B cell (primary cell): ENCODE data around the gene NAV2. TPM values are rescaled to one million over a fixed set of nuclear protein-coding genes. Genes with fewer than 3 reads are reported as not detected.

Source experiments
- ATAC-seq: fragments of 200-7000 bp; cut with Tn5 transposase; one replicate; pipeline ENCODE4 v1.10.0; 2021; ENCODE audit warnings: low read depth, mild to moderate bottlenecking, moderate number of reproducible peaks, moderate library complexity
- CTCF ChIA-PET: fragments of 350-600 bp; sonication (Branson Sonifier 250); formaldehyde crosslinking; loops from one replicate; lab custom pipeline; 2021; ENCODE audit warnings: antibody characterized with exemption, inconsistent platforms; lab: Charles Lee
- POLR2A ChIA-PET: fragments of 350-600 bp; sonication (Branson Sonifier 250); formaldehyde crosslinking; loops from one replicate; lab custom pipeline; 2021; ENCODE audit warnings: antibody characterized with exemption; lab: Charles Lee
- DNase-seq: peaks from one replicate; pipeline ENCODE4 v3.0.0; 2013
- H2AFZ ChIP-seq: 2 replicates; pipeline ENCODE4 v1.6.1; 2012; ENCODE audit warnings: mild to moderate bottlenecking, low read depth, low read length; ENCODE audit not compliant: insufficient read depth, poor library complexity, severe bottlenecking
- H3K27ac ChIP-seq, 2 donors: 1 replicate in 1 of 2; 2 replicates in 1 of 2; pipeline ENCODE4 v1.5.1; 2012 to 2013; ENCODE audit warnings: low read length in 2 of 2, mild to moderate bottlenecking in 2 of 2, moderate library complexity in 1 of 2
- H3K27me3 ChIP-seq, 4 experiments: fragments of 200-600 bp in 1 of 4; sonication (generic) in 1 of 4; replicated peaks in 1 of 4; 1 replicate in 2 of 4; 2 replicates in 2 of 4; pipeline versions ENCODE4 v1.6.1 to v1.7.0; 2013 to 2016; ENCODE audit warnings: low read length in 3 of 4, mild to moderate bottlenecking in 2 of 4, mixed read lengths in 1 of 4, moderate library complexity in 1 of 4; ENCODE audit not compliant: insufficient read depth in 4 of 4, control insufficient read depth in 3 of 4; ENCODE audit errors: control extremely low read depth in 1 of 4
- H3K36me3 ChIP-seq, 2 experiments: replicated peaks in 1 of 2; 1 replicate in 1 of 2; 2 replicates in 1 of 2; pipeline versions ENCODE4 v1.6.1 to v1.7.1; 2013; ENCODE audit warnings: low read length in 1 of 2; ENCODE audit not compliant: insufficient read depth in 2 of 2, control insufficient read depth in 1 of 2; ENCODE audit errors: control extremely low read depth in 1 of 2, extremely low read depth in 1 of 2
- H3K4me1 ChIP-seq, 2 donors: fragments of 200-600 bp in 1 of 2; sonication (generic) in 1 of 2; 1 replicate in 1 of 2; 2 replicates in 1 of 2; pipeline versions ENCODE4 v1.5.1 to v1.6.1; 2013 to 2017; ENCODE audit warnings: low read length in 2 of 2; ENCODE audit not compliant: control insufficient read depth in 2 of 2, insufficient read depth in 2 of 2
- H3K4me2 ChIP-seq: replicated peaks from 2 replicates; pipeline ENCODE3; 2012; ENCODE audit warnings: mild to moderate bottlenecking, low read depth, low read length; ENCODE audit not compliant: poor library complexity, severe bottlenecking
- H3K4me3 ChIP-seq, 5 experiments: fragments of 200-600 bp in 1 of 5; sonication (generic) in 1 of 5; 1 replicate in 3 of 5; 2 replicates in 2 of 5; pipeline versions ENCODE4 v1.5.1 to v1.7.0; 2011 to 2016; ENCODE audit warnings: low read length in 4 of 5, mild to moderate bottlenecking in 4 of 5, low read depth in 2 of 5, control low read depth in 1 of 5, moderate library complexity in 1 of 5; ENCODE audit not compliant: insufficient read depth in 1 of 5; ENCODE audit errors: control extremely low read depth in 1 of 5, extremely low read depth in 1 of 5
- H3K79me2 ChIP-seq: fragments of 200-600 bp; sonication (generic); one replicate; pipeline ENCODE4 v1.6.0; 2016; ENCODE audit warnings: low read length; ENCODE audit not compliant: control insufficient read depth, insufficient read depth
- H3K9ac ChIP-seq: fragments of 200-600 bp; sonication (generic); 2 replicates; pipeline ENCODE4 v1.6.1; 2017; ENCODE audit warnings: mild to moderate bottlenecking, low read length, moderate library complexity
- H3K9me3 ChIP-seq, 3 donors: one replicate each; pipeline versions ENCODE4 v1.6.1 to v1.7.1; 2013; ENCODE audit warnings: low read length in 2 of 3; ENCODE audit not compliant: control insufficient read depth in 2 of 3, insufficient read depth in 1 of 3; ENCODE audit errors: control extremely low read depth in 1 of 3
- H4K20me1 ChIP-seq: 2 replicates; pipeline ENCODE4 v1.6.0; 2012; ENCODE audit warnings: mild to moderate bottlenecking, low read length; ENCODE audit not compliant: insufficient read depth, control insufficient read depth, poor library complexity, severe bottlenecking
- H3K27ac Mint-ChIP-seq: one replicate; pipeline ENCODE4 v1.8.0; 2021; ENCODE audit warnings: mixed read lengths
- H3K27me3 Mint-ChIP-seq: one replicate; pipeline ENCODE4 v1.8.0; 2021; ENCODE audit warnings: mixed read lengths
- H3K4me1 Mint-ChIP-seq: one replicate; pipeline ENCODE4 v1.8.0; 2021; ENCODE audit warnings: mixed read lengths
- H3K4me3 Mint-ChIP-seq: one replicate; pipeline ENCODE4 v1.8.0; 2021; ENCODE audit warnings: mixed read lengths
- H3K9me3 Mint-ChIP-seq: one replicate; pipeline ENCODE4 v1.8.0; 2022; ENCODE audit warnings: mixed read lengths; ENCODE audit not compliant: insufficient read depth
- CTCF ChIP-seq: fragments of 200-600 bp; IDR thresholded peaks from one replicate; pipeline ENCODE4 v1.8.0; 2022; ENCODE audit warnings: antibody characterized with exemption, mild to moderate bottlenecking
- EZH2 ChIP-seq: IDR thresholded peaks from 2 replicates; pipeline ENCODE4 v1.6.1; 2012; ENCODE audit warnings: borderline replicate concordance, low read depth, mild to moderate bottlenecking, moderate library complexity, low read length; ENCODE audit not compliant: insufficient read depth, poor library complexity, severe bottlenecking
- WGBS: methylation state at CpG from one replicate; pipeline ENCODE4 v1.1.5; 2013; ENCODE audit warnings: missing lambda C conversion rate; ENCODE audit not compliant: insufficient coverage; 5-methylcytosine and 5-hydroxymethylcytosine counted together
- intact Hi-C: fragments of 100-400 bp; cut with micrococcal nuclease; formaldehyde crosslinking; loops from one replicate; pipeline ENCODE4 v1.10.0; 2022
- polyA plus RNA-seq: library from polyadenylated mRNA; depleted of rRNA; stranded (reverse); fragments of >200 nt; gene quantifications from 2 replicates; pipeline ENCODE4 v1.2.3, GENCODE V29; 2012
- total RNA-seq, 2 donors: library from RNA; stranded (reverse); fragments of 120-200 nt in 1 of 2; gene quantifications; 1 replicate in 1 of 2; 2 replicates in 1 of 2; pipeline versions ENCODE4 v1.2.3 to v1.2.4, GENCODE V29; 2013 to 2022

The NAV2 gene
- total and polyA plus RNA-seq, 2 donors (not counting 1 experiment from before 2014, with no cell fraction given): 0.82 to 22.2 TPM

GRCh38 chr11:20020198-20020597 lies 307.6 kb downstream of the NAV2 start:
- no peaks in the 10 kb centered on the region for H3K9me3 Mint-ChIP-seq
- TF ChIP-seq CTCF: no peak
- TF ChIP-seq EZH2: no peak
- Histone ChIP-seq H3K79me2 (no peaks in the 10 kb centered on the region), H3K9ac (no peak overlapping the region), H3K9me3 (no peaks in the 10 kb centered on the region), H3K4me2 (no peak overlapping the region), H3K4me3 (no peak overlapping the region), H3K27ac (no peak overlapping the region), H2AFZ (no peak overlapping the region), H3K4me1 (no peaks in the 10 kb centered on the region), H4K20me1 (no peaks in the 10 kb centered on the region), H3K27me3 (no peaks in the 10 kb centered on the region), H3K36me3 (no peaks in the 10 kb centered on the region)
- peaks cover 17% of the 10 kb centered on the region for H3K27me3 Mint-ChIP-seq
- ChIA-PET POLR2A (no interaction called here), CTCF (no interaction called here)
- no peak overlapping the region for H3K4me3 Mint-ChIP-seq
- DNase-seq (no peak), ATAC-seq (no peak)
- no peak overlapping the region for H3K27ac Mint-ChIP-seq
- H3K4me1 Mint-ChIP-seq: no peaks in the 10 kb centered on the region
- intact Hi-C loops: no loop called here
- 100% methylated on average over 3 of the region's 3 CpGs for WGBS

GRCh38 chr11:20020716-20021115 lies 308.1 kb downstream of the NAV2 start:
- Histone ChIP-seq H3K9me3 (no peaks in the 10 kb centered on the region), H3K9ac (no peak overlapping the region), H3K36me3 (no peaks in the 10 kb centered on the region), H3K27ac (no peak overlapping the region), H3K4me2 (no peak overlapping the region), H3K79me2 (no peaks in the 10 kb centered on the region), H3K27me3 (no peaks in the 10 kb centered on the region), H2AFZ (no peak overlapping the region), H3K4me1 (no peaks in the 10 kb centered on the region), H4K20me1 (no peaks in the 10 kb centered on the region), H3K4me3 (no peak overlapping the region)
- DNase-seq (no peak), ATAC-seq (no peak)
- Mint-ChIP-seq H3K4me3 (no peak overlapping the region), H3K4me1 (no peaks in the 10 kb centered on the region), H3K27ac (no peak overlapping the region), H3K9me3 (no peaks in the 10 kb centered on the region), H3K27me3 (peaks cover 13% of the 10 kb centered on the region)
- intact Hi-C loops: no loop called here
- POLR2A ChIA-PET: no interaction called here
- TF ChIP-seq EZH2 (no peak), CTCF (no peak)
- 83% methylated on average over 4 of the region's 4 CpGs for WGBS
- CTCF ChIA-PET: no interaction called here
